ENCODE data around the gene EMB. TPM values are rescaled to one million over a fixed set of nuclear protein-coding genes. Genes with fewer than 3 reads are reported as not detected.

EMB gene
- total RNA-seq, 1 donor from 2014 or later: 7.9 TPM

Other genes with a start within 250 kb of the EMB start
- 14.8 TPM for gene PARP8, start 225.3 kb upstream of the EMB start, total RNA-seq

Measured in tongue (tissue), 1 donor.